Right kidney (tissue), 9 donors: Measurements from ENCODE around the gene PCSK7.
"Not testable (repeated sequence)": the region's sequence is repeated elsewhere in the genome, so short reads cannot be mapped to it uniquely, and the experiment has no call there.

Experiments used
- DNase-seq: peaks from one replicate; pipeline ENCODE4 v3.0.0-alpha.2; 2016
- long read RNA-seq, 8 donors: transcript quantifications; one replicate each; lab custom pipeline, GENCODE V29; 2026

The PCSK7 gene, protein sequence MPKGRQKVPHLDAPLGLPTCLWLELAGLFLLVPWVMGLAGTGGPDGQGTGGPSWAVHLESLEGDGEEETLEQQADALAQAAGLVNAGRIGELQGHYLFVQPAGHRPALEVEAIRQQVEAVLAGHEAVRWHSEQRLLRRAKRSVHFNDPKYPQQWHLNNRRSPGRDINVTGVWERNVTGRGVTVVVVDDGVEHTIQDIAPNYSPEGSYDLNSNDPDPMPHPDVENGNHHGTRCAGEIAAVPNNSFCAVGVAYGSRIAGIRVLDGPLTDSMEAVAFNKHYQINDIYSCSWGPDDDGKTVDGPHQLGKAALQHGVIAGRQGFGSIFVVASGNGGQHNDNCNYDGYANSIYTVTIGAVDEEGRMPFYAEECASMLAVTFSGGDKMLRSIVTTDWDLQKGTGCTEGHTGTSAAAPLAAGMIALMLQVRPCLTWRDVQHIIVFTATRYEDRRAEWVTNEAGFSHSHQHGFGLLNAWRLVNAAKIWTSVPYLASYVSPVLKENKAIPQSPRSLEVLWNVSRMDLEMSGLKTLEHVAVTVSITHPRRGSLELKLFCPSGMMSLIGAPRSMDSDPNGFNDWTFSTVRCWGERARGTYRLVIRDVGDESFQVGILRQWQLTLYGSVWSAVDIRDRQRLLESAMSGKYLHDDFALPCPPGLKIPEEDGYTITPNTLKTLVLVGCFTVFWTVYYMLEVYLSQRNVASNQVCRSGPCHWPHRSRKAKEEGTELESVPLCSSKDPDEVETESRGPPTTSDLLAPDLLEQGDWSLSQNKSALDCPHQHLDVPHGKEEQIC
- long read RNA-seq, donor 1, full-length matches to known transcripts, result 2 of 2 reads
- long read RNA-seq, donor 1, partial matches to known transcripts, result 0 of 2 reads
- long read RNA-seq, donor 1, other reads (novel, unspliced or antisense), result 0 of 2 reads
- long read RNA-seq, donor 2, full-length matches to known transcripts, result 2 of 2 reads
- long read RNA-seq, donor 2, partial matches to known transcripts, result 0 of 2 reads
- long read RNA-seq, donor 2, other reads (novel, unspliced or antisense), result 0 of 2 reads
- long read RNA-seq, donor 3, partial matches to known transcripts, result 75 of 76 reads
- long read RNA-seq, donor 3, other reads (novel, unspliced or antisense), result 0 of 76 reads
- long read RNA-seq, donor 4, full-length matches to known transcripts, result 1 of 8 reads
- long read RNA-seq, donor 4, partial matches to known transcripts, result 7 of 8 reads
- long read RNA-seq, donor 4, other reads (novel, unspliced or antisense), result 0 of 8 reads
- long read RNA-seq, donor 5, full-length matches to known transcripts, result 3 of 3 reads
- long read RNA-seq, donor 5, partial matches to known transcripts, result 0 of 3 reads
- long read RNA-seq, donor 5, other reads (novel, unspliced or antisense), result 0 of 3 reads
- long read RNA-seq, donor 6, full-length matches to known transcripts, result 4 of 90 reads
- long read RNA-seq, donor 6, partial matches to known transcripts, result 86 of 90 reads
- long read RNA-seq, donor 6, other reads (novel, unspliced or antisense), result 0 of 90 reads
- long read RNA-seq, donor 7, full-length matches to known transcripts, result 4 of 4 reads
- long read RNA-seq, donor 7, partial matches to known transcripts, result 0 of 4 reads
- long read RNA-seq, donor 7, other reads (novel, unspliced or antisense), result 0 of 4 reads
- long read RNA-seq, donor 8, result 0 reads

DNA sequence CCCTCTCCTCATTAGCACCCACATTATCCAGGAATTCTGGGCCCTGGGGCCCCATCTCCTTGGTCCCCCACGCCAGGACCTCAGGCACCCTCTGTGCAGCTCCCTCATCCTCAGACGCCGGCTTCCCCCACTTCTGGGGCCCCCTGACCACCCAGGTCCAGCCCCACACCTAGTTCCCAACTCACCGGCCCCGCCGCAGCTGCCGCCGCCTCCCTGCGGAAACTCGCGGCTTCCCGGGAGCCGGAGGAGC lies at the start of gene PCSK7:
Gene PCSK7 (minus strand): TSS at position 232 of the 250 bp plus-strand sequence. CDS start 2,229 bp downstream, outside the sequence.
- DNase-seq, result peak; percentile 43

- DNase-seq, result no peak
These were observed 49.3 kb upstream of the PCSK7 start for GRCh38 chr11:117281159-117281558.

GRCh38 chr11:117279711-117280376 lies 48.0 kb upstream of the PCSK7 start:
- no peak for DNase-seq

- DNase-seq, result no peak
These were observed 46.5 kb upstream of the PCSK7 start for GRCh38 chr11:117278347-117278746.

DNA sequence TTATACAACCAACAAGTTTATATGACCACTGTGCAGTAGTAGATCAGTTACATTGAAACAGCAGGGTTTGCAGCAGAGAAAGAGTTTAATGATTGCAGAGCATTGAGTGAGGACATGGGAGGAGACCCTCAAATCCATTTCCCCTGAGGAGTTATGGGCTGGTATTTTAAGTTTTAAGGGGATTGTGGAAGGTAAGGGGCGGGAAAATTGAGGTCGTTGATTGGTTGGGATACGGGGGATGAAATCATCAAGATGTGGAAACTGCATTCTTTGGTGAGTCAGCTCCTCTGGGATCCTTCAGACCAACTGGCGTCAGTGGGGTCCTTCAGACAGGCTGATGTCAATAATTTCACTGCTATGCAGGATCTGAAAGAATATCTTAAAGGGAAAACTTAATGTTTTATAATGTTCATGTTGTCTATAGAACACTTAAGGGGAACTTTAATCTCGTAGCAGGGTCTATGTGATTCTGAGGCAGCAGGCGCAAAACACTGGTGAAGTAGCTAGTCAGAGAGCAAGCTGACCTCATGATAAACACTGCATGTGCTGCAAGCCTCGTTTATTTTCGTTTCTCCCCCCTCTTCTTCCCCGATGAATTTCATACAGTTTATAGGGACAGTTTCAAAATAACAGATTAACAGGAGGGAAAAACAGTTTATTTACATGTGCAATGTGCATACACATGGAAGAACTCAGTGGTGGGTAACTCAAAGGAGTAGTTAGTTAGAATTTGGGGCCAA lies 41.8 kb upstream of the PCSK7 start:
- no peak for DNase-seq

DNA sequence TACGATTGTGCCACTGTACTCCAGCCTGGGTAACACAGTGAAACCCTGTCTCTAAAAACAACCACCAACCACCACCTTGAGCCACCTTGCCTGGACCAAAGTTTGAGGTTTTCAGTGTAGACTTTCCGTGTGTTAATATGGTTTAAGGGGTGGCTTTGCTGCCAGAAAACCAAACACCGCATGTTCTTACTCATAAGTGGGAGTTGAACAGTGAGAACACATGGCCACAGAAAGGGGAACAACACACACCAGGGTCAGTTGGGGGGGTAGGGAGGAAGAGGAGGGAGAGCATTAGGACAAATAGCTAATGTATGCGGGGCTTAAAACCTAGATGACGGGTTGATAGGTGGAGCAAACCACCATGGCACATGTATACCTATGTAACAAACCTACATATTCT lies 40.3 kb upstream of the PCSK7 start:
- DNase-seq, result not testable (repeated sequence)

DNA sequence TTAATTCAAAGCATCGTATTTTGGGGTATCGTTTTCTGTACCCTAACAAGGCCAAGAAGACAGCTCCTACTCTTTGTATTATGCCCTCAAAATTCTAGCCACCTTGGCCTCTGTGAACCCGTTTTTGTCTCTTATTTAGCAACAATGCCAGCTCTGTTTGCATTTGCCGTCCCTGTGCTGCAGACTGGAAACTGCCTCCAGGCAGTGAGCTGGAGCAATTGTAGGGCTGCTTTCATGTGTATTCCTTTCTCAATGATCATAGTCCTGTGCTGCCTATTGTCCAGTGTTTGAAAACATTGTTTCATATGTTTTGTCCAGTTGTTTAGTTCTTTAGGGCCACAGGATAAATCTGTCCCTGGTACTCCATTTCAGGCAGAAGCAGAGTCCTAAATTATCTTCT lies 39.3 kb upstream of the PCSK7 start:
- DNase-seq, result no peak

GRCh38 chr11:117269856-117270255 lies 38.0 kb upstream of the PCSK7 start:
- no peak for DNase-seq

DNA sequence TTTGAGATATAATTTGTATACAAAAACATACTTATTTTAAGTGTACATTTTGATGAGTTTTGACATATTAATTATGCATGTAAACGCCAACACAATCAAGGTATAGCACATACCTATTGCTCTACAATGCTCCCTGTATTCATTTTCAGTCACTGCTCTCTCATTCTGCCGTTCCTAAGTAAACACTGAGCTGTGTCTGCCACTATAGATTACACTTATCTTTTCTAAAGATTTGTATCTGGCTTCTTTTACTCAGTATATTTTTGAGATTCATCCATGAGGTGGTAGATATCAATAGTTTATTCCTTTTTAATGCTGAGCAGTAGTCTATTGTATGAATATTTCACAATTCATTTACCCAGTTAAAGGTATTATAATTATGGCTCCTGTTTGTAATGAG lies 33.9 kb upstream of the PCSK7 start:
- DNase-seq, result no peak

- DNase-seq, result not testable (repeated sequence)
These were observed 32.9 kb upstream of the PCSK7 start for GRCh38 chr11:117264624-117265323.

DNA sequence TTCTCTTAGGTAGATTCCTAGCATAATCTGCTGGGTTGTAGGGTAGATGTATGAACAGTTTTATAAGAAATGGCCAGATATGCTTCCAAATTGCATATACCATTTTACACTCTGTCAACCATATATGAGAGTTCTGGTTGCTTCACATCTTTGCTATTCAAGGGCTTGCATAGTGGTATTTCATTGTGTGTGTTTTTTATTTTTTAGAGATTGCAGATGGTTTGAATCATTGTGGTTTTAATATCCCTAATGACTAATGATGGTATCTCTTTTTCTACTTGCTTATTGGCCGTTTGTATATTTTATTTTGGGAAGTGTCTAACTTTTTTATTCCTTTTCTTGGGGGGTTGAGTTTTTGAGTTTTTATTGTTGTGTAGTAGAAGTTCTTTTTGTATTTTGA lies 27.5 kb upstream of the PCSK7 start:
- DNase-seq, result no peak

DNA sequence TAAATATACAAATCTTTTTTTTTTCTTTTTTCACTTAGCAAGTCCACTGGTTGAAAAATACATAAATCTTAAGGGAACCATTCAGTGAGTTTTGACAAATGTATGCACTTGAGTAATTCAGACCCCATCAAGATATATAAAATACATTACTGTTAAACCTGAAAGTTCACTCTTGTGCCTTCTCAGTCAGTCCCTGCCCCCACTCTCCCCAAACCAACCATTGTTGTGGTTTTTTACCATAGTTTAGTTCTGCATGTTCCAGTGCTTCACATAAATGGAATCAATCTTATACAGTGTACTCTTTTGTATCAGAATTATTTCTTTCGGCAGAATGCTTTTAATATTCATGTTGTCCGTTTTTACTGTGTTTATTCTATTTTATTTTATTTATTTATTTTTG lies 26.7 kb upstream of the PCSK7 start:
- no peak for DNase-seq

DNA sequence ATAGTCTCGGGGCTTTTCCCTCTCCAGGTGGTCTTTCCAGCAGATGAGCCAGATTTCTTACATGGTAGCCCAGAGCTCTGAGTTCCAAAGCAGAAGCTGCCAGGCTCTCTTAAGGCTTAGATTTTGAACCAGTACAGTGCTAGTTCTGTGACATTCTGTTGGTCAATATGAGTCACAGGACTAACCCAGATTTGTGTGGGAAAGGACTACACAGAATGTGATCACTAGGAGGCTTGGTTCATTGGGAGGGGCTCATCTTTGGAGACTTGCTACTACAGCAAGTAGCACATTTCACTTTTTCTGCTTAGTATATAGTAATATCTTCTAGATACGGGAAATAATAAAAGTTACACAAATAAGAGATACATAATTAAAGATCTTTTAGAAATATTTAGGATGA lies 24.7 kb upstream of the PCSK7 start:
- DNase-seq, result no peak

GRCh38 chr11:117255966-117256365 lies 24.1 kb upstream of the PCSK7 start:
- DNase-seq, result no peak

- no peak for DNase-seq
These were observed 19.6 kb upstream of the PCSK7 start for GRCh38 chr11:117251506-117251905.

DNA sequence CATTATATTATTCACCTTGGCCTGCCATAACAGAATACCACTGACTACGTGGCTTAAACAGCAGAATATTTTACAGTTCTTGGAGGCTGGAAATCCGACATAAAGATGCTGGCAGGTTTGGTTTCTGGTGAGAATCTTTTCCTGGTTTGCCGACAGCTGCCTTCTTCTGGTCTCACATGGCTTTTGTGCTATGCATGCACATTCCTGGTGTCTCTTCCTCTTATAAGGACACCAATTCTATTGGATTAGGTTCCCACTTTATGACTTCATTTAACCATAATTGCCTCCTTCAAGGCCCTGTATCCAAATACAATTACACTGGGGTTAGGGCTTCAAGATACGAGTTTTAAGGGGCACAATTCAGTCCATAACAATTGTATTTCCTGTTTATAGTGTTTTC lies 17.7 kb upstream of the PCSK7 start:
- DNase-seq, result no peak

DNA sequence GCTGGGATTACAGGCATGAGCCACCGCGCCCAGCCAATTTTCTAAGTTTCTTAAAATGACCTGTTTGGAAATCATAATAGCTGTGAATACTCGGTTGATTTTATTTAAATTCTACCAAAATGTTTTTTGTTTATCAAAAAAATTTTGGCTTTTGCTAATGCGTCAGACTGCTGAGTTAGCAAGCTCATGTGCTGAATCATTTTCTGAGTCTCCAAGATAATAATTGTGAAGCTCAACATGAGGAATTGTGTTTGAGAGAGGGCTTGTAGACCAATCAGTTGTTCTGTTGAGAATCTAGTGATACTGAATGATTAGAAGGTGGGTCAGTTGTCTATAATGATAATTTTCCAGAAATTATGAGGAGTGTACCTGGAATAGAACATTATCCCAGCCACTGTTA lies 16.5 kb upstream of the PCSK7 start:
- DNase-seq, result no peak

DNA sequence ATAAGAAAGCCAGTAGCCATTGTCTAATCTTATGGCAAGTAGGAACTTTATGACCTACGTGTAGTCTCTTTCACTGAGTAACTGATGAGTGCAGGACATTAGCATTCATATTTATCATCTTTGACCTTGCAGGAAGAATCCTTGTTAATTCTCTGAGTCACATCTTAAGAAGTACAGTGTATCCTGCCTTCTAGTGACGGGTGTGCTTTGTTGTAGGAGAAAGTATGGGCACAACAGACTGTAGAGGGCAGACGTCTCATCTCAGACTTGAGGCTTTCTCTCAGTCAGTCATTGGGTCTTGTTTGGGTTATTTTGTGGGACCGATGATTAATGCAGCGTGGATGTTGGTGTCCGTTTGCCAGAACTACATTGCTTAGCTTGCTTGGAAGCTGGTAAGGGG lies 7.4 kb upstream of the PCSK7 start:
- DNase-seq, result no peak

DNA sequence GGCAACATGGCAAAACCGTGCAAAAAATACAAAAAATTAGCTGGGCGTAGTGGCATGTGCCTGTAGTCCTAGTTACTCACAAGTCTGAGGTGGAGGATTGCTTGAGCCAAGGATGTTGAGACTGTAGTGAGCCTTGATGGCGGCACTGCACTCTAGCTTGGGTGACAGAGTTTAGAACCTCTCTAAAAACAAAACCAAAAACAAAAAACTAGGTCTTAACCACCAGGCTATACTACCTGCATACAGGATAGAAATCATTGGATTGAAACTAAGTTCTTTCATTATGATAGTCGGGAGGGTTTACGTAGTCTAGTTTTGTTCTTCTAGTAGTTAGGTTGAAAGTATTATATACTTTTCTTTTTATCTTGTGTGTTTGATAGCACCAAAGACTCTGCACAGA lies 6.3 kb upstream of the PCSK7 start:
- DNase-seq, result no peak

- peak; percentile 50 for DNase-seq
These were observed 1.1 kb upstream of the PCSK7 start for GRCh38 chr11:117232911-117233409.
